ENCODE measurements around the gene UBE3A. TPM values are rescaled to one million over a fixed set of nuclear protein-coding genes. Genes with fewer than 3 reads are reported as not detected.

Gene UBE3A
- total RNA-seq, 1 donor from 2014 or later, result 57.4 TPM

DNA sequence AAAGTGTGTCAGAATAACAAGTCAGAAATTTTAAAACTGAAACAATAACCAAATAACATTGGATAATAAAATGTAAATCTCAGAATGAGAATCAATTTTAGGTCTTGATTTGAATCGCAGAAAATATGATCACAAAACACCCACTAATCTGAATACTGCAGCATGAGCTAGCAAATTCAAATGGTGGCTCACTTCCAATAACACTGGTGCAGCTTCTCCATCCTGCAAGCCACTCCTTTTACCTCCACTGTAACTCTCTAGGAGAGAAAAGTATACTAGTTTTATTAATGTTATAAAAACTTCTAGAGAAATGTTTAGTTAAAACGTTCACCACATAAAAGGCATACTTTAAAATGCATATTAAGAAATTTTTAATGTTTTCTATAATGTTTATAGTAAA lies 30.4 kb downstream of the UBE3A start:
- no peak for FAIRE-seq
- Histone ChIP-seq H3K4me3 (ENCODE audit: low read depth, low read length) (no peak overlapping the region), H3K36me3 (ENCODE audit: control insufficient read depth, insufficient read depth, low read length) (peaks cover 1% of the 10 kb centered on the region), H3K27me3 (ENCODE audit: control insufficient read depth, insufficient read depth, low read length) (no peaks in the 10 kb centered on the region)
- DNase-seq (ENCODE audit: low read depth), result no peak
- TF ChIP-seq, protein P1, sequence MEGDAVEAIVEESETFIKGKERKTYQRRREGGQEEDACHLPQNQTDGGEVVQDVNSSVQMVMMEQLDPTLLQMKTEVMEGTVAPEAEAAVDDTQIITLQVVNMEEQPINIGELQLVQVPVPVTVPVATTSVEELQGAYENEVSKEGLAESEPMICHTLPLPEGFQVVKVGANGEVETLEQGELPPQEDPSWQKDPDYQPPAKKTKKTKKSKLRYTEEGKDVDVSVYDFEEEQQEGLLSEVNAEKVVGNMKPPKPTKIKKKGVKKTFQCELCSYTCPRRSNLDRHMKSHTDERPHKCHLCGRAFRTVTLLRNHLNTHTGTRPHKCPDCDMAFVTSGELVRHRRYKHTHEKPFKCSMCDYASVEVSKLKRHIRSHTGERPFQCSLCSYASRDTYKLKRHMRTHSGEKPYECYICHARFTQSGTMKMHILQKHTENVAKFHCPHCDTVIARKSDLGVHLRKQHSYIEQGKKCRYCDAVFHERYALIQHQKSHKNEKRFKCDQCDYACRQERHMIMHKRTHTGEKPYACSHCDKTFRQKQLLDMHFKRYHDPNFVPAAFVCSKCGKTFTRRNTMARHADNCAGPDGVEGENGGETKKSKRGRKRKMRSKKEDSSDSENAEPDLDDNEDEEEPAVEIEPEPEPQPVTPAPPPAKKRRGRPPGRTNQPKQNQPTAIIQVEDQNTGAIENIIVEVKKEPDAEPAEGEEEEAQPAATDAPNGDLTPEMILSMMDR (IDR thresholded peaks at IDR 0.05; ENCODE audit: insufficient read depth, low read length, severe bottlenecking), result no peak

DNA sequence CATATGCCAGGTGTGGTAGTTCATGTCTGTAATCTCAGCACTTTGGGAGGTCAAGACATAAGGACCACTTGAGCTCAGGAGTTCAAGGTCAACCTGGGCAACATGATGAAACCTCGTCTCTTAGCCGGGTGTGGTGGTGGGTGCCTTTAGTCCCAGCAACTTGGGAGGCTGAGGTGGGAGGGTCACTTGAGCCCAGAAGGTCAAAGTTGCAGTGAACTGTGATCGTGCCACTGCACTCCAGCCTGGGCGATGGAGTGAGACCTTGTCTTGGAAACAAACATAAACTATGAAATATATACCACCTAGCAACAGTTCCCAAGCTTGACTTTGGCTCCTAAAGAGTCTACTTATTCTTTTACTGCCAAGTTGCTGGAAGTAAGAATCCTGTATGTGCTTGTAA lies 30.9 kb downstream of the UBE3A start:
- no peak overlapping the region for H3K4me3 ChIP-seq (ENCODE audit: low read depth, low read length)
- TF ChIP-seq, protein P1 (IDR thresholded peaks at IDR 0.05; ENCODE audit: insufficient read depth, low read length, severe bottlenecking), result no peak
- DNase-seq (ENCODE audit: low read depth) (no peak), FAIRE-seq (no peak)
- H3K27me3 ChIP-seq (ENCODE audit: control insufficient read depth, insufficient read depth, low read length), result no peaks in the 10 kb centered on the region
- peaks cover 1% of the 10 kb centered on the region for H3K36me3 ChIP-seq (ENCODE audit: control insufficient read depth, insufficient read depth, low read length)

DNA sequence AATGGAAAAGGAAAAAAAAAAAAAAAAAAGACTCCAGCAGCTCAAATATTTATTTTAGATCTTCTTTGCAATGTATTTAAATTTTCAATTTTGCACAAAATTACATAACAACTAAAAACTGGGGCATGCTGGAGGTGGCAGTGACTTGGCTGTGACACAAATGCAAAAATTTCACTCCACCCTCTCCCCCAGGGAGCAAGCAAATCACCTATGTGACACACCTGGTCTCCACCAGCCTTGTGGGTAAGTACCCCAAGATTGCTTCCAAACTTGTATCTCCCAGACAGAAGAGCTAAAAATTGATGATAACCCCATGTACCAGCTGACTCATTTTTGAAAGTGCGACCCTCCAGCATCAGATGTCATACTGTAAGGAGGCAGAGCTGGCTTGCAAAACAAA lies 32.0 kb downstream of the UBE3A start:
- Histone ChIP-seq H3K4me3 (ENCODE audit: low read depth, low read length) (no peak overlapping the region), H3K36me3 (ENCODE audit: control insufficient read depth, insufficient read depth, low read length) (peaks cover 5% of the 10 kb centered on the region), H3K27me3 (ENCODE audit: control insufficient read depth, insufficient read depth, low read length) (no peaks in the 10 kb centered on the region)
- DNase-seq (ENCODE audit: low read depth), result no peak
- no peak for FAIRE-seq
- TF ChIP-seq, protein P1 (IDR thresholded peaks at IDR 0.05; ENCODE audit: insufficient read depth, low read length, severe bottlenecking), result no peak

DNA sequence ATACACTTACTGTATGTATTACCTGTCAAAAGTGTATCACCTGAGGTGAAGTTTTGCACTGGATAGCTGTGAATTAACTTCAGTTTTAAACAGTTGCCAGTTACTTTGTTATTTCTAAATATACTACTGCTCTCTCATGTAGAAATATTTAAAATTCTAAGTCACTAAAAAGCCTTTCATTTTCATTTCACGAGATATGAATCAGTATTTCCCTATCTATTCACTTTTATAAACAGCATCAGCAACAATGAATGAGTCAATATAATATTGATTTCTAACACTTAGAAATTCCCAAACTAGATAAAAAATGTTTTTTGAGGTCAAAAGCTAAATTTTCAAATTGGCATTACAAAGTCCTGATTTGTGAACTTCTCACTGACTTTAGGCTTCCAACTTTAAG lies 32.6 kb downstream of the UBE3A start:
- Histone ChIP-seq H3K36me3 (ENCODE audit: control insufficient read depth, insufficient read depth, low read length) (peaks cover 5% of the 10 kb centered on the region), H3K27me3 (ENCODE audit: control insufficient read depth, insufficient read depth, low read length) (no peaks in the 10 kb centered on the region), H3K4me3 (ENCODE audit: low read depth, low read length) (no peak overlapping the region)
- DNase-seq (ENCODE audit: low read depth) (no peak), FAIRE-seq (no peak)
- TF ChIP-seq, protein P1 (IDR thresholded peaks at IDR 0.05; ENCODE audit: insufficient read depth, low read length, severe bottlenecking), result no peak

DNA sequence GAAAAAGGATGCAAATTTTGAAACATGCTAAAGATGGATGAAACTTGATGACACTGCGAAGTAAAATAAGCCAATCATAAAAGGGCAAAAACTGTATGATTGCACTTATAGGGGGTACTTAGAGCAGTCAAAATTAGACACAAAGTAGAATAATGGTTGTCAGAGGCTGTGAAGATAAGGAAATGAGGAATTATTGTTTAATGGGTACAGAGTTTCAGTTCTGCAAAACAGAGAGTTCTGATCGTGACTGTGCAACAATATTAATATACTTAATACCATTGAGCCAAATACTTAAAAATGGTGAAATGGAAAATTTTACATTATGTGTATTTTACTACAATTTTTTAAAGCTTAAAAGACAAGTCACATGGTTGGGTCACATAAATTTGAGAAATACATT lies 35.1 kb downstream of the UBE3A start:
- FAIRE-seq (no peak), DNase-seq (ENCODE audit: low read depth) (no peak)
- Histone ChIP-seq H3K27me3 (ENCODE audit: control insufficient read depth, insufficient read depth, low read length) (no peaks in the 10 kb centered on the region), H3K36me3 (ENCODE audit: control insufficient read depth, insufficient read depth, low read length) (peaks cover 5% of the 10 kb centered on the region), H3K4me3 (ENCODE audit: low read depth, low read length) (no peak overlapping the region)
- TF ChIP-seq, protein P1 (IDR thresholded peaks at IDR 0.05; ENCODE audit: insufficient read depth, low read length, severe bottlenecking), result no peak

DNA sequence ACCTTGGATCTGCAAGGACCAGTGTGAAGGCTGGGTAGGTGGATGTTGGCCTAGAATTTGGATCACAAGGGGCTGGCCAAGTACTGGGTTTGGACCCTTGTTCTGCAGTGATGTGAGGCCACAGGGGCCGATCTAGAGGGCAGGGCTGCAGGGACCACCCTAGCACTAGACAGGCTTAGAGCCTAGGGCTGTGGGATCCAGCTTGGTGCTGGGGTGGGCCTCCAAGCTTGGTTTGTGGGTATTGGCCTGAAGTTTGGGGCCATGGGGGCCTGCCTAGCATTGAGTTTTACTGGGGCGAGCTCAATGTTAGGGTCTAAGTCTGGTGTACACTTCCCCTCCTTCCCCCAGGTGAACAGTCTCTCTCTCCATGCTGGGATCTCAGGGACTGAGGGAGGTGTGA lies 36.5 kb downstream of the UBE3A start:
- no peak for FAIRE-seq
- Histone ChIP-seq H3K4me3 (ENCODE audit: low read depth, low read length) (no peak overlapping the region), H3K36me3 (ENCODE audit: control insufficient read depth, insufficient read depth, low read length) (peaks cover 4% of the 10 kb centered on the region), H3K27me3 (ENCODE audit: control insufficient read depth, insufficient read depth, low read length) (no peaks in the 10 kb centered on the region)
- TF ChIP-seq, protein P1 (IDR thresholded peaks at IDR 0.05; ENCODE audit: insufficient read depth, low read length, severe bottlenecking), result no peak
- no peak for DNase-seq (ENCODE audit: low read depth)
